HL-60 (cell line): ENCODE measurements around the gene LGALS7.

ENCODE experiments used
- DNase-seq, 2 experiments: peaks; one replicate each; pipeline ENCODE4 v3.0.0-alpha.2; 2010 to 2020; ENCODE audit warnings: low read depth in 1 of 2, low spot score in 1 of 2
- H3K27ac ChIP-seq: fragments of 250-450 bp; sonication (Bioruptor Pico); replicated peaks from 2 replicates; pipeline ENCODE4 v1.5.1; 2020; ENCODE audit warnings: mild to moderate bottlenecking, moderate library complexity
- H3K27me3 ChIP-seq: fragments of 250-450 bp; sonication (Bioruptor Pico); 2 replicates; pipeline ENCODE4 v1.5.1; 2021; ENCODE audit warnings: mild to moderate bottlenecking, moderate library complexity; ENCODE audit not compliant: insufficient read depth, poor library complexity, severe bottlenecking
- H3K4me3 ChIP-seq: replicated peaks from 2 replicates; pipeline ENCODE4 v1.5.1; 2011; ENCODE audit warnings: mild to moderate bottlenecking, control low read depth, low read length; ENCODE audit not compliant: insufficient read depth
- CTCF ChIP-seq: IDR thresholded peaks from one replicate; pipeline ENCODE4 v1.5.1; 2011; ENCODE audit warnings: low read length, control low read depth, inconsistent platforms; ENCODE audit not compliant: insufficient read depth
- GABPA ChIP-seq: IDR thresholded peaks from 2 replicates; pipeline ENCODE4 v1.6.1; 2012; ENCODE audit warnings: low read depth
- POLR2AphosphoS5 ChIP-seq: IDR thresholded peaks from 2 replicates; pipeline ENCODE4 v1.6.1; 2012; ENCODE audit warnings: low read depth
- REST ChIP-seq: IDR thresholded peaks from 2 replicates; pipeline ENCODE4 v1.6.1; 2012; ENCODE audit warnings: low read depth; ENCODE audit not compliant: insufficient replicate concordance
- SPI1 ChIP-seq: IDR thresholded peaks from 2 replicates; pipeline ENCODE4 v1.6.1; 2012; ENCODE audit warnings: low read depth, mild to moderate bottlenecking, borderline replicate concordance

Gene LGALS7

GRCh38 chr19:38726284-38726673, 47.0 kb downstream of the LGALS7 start:
- no peak for DNase-seq

GRCh38 chr19:38725469-38726283, 47.6 kb downstream of the LGALS7 start:
- Histone ChIP-seq H3K27ac (no peak overlapping the region), H3K4me3 (no peak overlapping the region), H3K27me3 (no peaks in the 10 kb centered on the region)
- no peak for DNase-seq
- no peak for TF ChIP-seq REST
- no peak for TF ChIP-seq SPI1
- no peak for TF ChIP-seq CTCF
- TF ChIP-seq POLR2AphosphoS5 = no peak
- TF ChIP-seq GABPA = no peak

More at GRCh38 chr19:38726284-38726673, 47.0 kb downstream of the LGALS7 start:
- Histone ChIP-seq H3K4me3 (no peak overlapping the region), H3K27me3 (no peaks in the 10 kb centered on the region), H3K27ac (no peak overlapping the region)
- TF ChIP-seq SPI1 (no peak), GABPA (no peak), REST (no peak), POLR2AphosphoS5 (no peak), CTCF (no peak)

- no peak overlapping the region for H3K4me3 ChIP-seq
- no peak overlapping the region for H3K27ac ChIP-seq
- no peak for DNase-seq
- H3K27me3 ChIP-seq = no peaks in the 10 kb centered on the region
- TF ChIP-seq SPI1 (no peak), GABPA (no peak), CTCF (no peak), POLR2AphosphoS5 (no peak), REST (no peak)
Observed at GRCh38 chr19:38723990-38724854, 49.1 kb downstream of the LGALS7 start.
